Testis (tissue), 3 donors: Measurements from ENCODE around the gene MATR3. TPM values are rescaled to one million over a fixed set of nuclear protein-coding genes. Genes with fewer than 3 reads are reported as not detected.

Experiments
- DNase-seq: peaks from one replicate; pipeline ENCODE4 v3.0.0-alpha.2; 2019
- H3K27ac ChIP-seq, 2 donors: fragments of 200-600 bp; sonication (generic); one replicate each; pipeline ENCODE4 v1.5.1; 2019
- H3K27me3 ChIP-seq: fragments of 200-600 bp; sonication (generic); one replicate; pipeline ENCODE4 v1.5.1; 2019
- H3K36me3 ChIP-seq: fragments of 200-600 bp; sonication (generic); one replicate; pipeline ENCODE4 v1.5.1; 2017; ENCODE audit warnings: low read depth; ENCODE audit errors: missing control alignments
- H3K4me1 ChIP-seq: fragments of 200-600 bp; sonication (generic); one replicate; pipeline ENCODE4 v1.5.1; 2019
- H3K4me3 ChIP-seq, 2 donors: fragments of 200-600 bp; sonication (generic); one replicate each; pipeline ENCODE4 v1.5.1; 2017 to 2019
- H3K9me3 ChIP-seq: fragments of 200-600 bp; sonication (generic); one replicate; pipeline ENCODE4 v1.5.1; 2017
- CTCF ChIP-seq, 3 experiments: fragments of 450-650 bp in 2 of 3; fragments of 200-600 bp in 1 of 3; sonication (generic) in 1 of 3; IDR thresholded peaks; one replicate each; pipeline ENCODE4 v1.5.1; 2016 to 2019; ENCODE audit warnings: antibody characterized with exemption in 3 of 3, mild to moderate bottlenecking in 2 of 3, moderate library complexity in 1 of 3
- POLR2A ChIP-seq: fragments of 450-650 bp; IDR thresholded peaks from one replicate; pipeline ENCODE4 v1.6.1; 2017; ENCODE audit warnings: antibody characterized with exemption, mild to moderate bottlenecking, moderate library complexity
- WGBS, 2 donors: methylation state at CpG; one replicate each; pipeline ENCODE4 v1.1.5; 2018; 5-methylcytosine and 5-hydroxymethylcytosine counted together
- intact Hi-C: fragments of 100-400 bp; cut with DNase I; formaldehyde crosslinking; loops from one replicate; pipeline ENCODE4 v1.15.1; 2023; ENCODE audit warnings: low total_unique reads
- polyA plus RNA-seq: library from polyadenylated mRNA; stranded (reverse); fragments of 350-450 nt; fragmentation: Illumina TruSeq; extraction: RNeasy Lipid Tissue Mini Kit (QIAGEN cat#74804); gene quantifications from one replicate; pipeline ENCODE4 v1.2.3, GENCODE V29; 2014; ENCODE audit warnings: low read depth, low replicate concordance; ENCODE audit not compliant: insufficient read depth
- total RNA-seq, 2 donors: library from RNA; depleted of rRNA; stranded (reverse); fragments of >200 nt; gene quantifications; one replicate each; pipeline ENCODE4 v1.2.3, GENCODE V29; 2016

The MATR3 gene
- total and polyA plus RNA-seq, 3 donors from 2014 or later = 174 to 248 (median 243) TPM

GRCh38 chr5:139335811-139336210, 42.3 kb downstream of the MATR3 start:
- no peaks in the 10 kb centered on the region for H3K4me1 ChIP-seq
- no peak overlapping the region for H3K4me3 ChIP-seq
- 51 to 54% methylated on average over 6 of the region's 6 CpGs for WGBS, 2 donors
- no peak for DNase-seq
- no peaks in the 10 kb centered on the region for H3K36me3 ChIP-seq
- TF ChIP-seq CTCF (IDR thresholded peaks at IDR 0.05) (no peak), POLR2A (no peak)
- intact Hi-C loops = no loop called here
- no peak overlapping the region for H3K27ac ChIP-seq
- H3K27me3 ChIP-seq = no peaks in the 10 kb centered on the region
- H3K9me3 ChIP-seq = no peaks in the 10 kb centered on the region

- 92 to 93% methylated on average over 2 of the region's 2 CpGs for WGBS, 2 donors
- no peak overlapping the region for H3K4me3 ChIP-seq
- no peak overlapping the region for H3K27ac ChIP-seq
- no peaks in the 10 kb centered on the region for H3K9me3 ChIP-seq
- intact Hi-C loops = no loop called here
- H3K36me3 ChIP-seq = no peaks in the 10 kb centered on the region
- no peak for TF ChIP-seq POLR2A
- TF ChIP-seq CTCF (IDR thresholded peaks at IDR 0.05) = no peak
- DNase-seq = no peak
- no peaks in the 10 kb centered on the region for H3K27me3 ChIP-seq
- peaks cover 8% of the 10 kb centered on the region for H3K4me1 ChIP-seq
Measured at GRCh38 chr5:139340051-139340450, 46.5 kb downstream of the MATR3 start.

- H3K4me3 ChIP-seq = peak overlapping the region; percentile 90 to 95
- intact Hi-C loops = no loop called here
- no peak for TF ChIP-seq CTCF (IDR thresholded peaks at IDR 0.05)
- TF ChIP-seq POLR2A = no peak
- H3K9me3 ChIP-seq = no peaks in the 10 kb centered on the region
- no peak for DNase-seq
- WGBS, 2 donors = 3 to 5% methylated on average over 16 to 17 of the region's 17 CpGs
- no peaks in the 10 kb centered on the region for H3K27me3 ChIP-seq
- H3K4me1 ChIP-seq = peaks cover 8% of the 10 kb centered on the region
- H3K27ac ChIP-seq = peak overlapping the region; percentile 97 to 99
- no peaks in the 10 kb centered on the region for H3K36me3 ChIP-seq
Measured at GRCh38 chr5:139341187-139341688, 47.7 kb downstream of the MATR3 start.

- Histone ChIP-seq H3K4me3 (peak within 1 kb of the TSS; percentile 90 to 95), H3K9me3 (no peaks in the 10 kb centered on the region), H3K27me3 (no peaks in the 10 kb centered on the region), H3K36me3 (no peaks in the 10 kb centered on the region), H3K4me1 (peaks cover 8% of the 10 kb centered on the region), H3K27ac (peak within 1 kb of the TSS; percentile 97 to 99)
- intact Hi-C loops = no loop called here
- peak; percentile 99 for DNase-seq
- peak; percentile 61 to 78 (median 65) for TF ChIP-seq CTCF (IDR thresholded peaks at IDR 0.05)
- TF ChIP-seq POLR2A = peak; percentile 89
- WGBS, 2 donors = 0% methylated on average over 27 to 66 of the region's 66 CpGs
Measured at GRCh38 chr5:139341689-139342422, 48.3 kb downstream of the MATR3 start, which contains the start of gene PAIP2. Gene PAIP2 (plus strand): TSS chr5:139341854. CDS start chr5:139363785, 21,931 bp downstream.

- intact Hi-C loops = no loop called here
- WGBS, 2 donors = 0% methylated on average over 16 of the region's 16 CpGs
Measured at GRCh38 chr5:139342423-139342723, 48.8 kb downstream of the MATR3 start.

More at GRCh38 chr5:139342423-139342723, 48.8 kb downstream of the MATR3 start:
- Histone ChIP-seq H3K36me3 (no peaks in the 10 kb centered on the region), H3K27me3 (no peaks in the 10 kb centered on the region), H3K9me3 (no peaks in the 10 kb centered on the region), H3K4me1 (peaks cover 8% of the 10 kb centered on the region), H3K27ac (peak overlapping the region; percentile 97 to 99), H3K4me3 (peak overlapping the region; percentile 90 to 95)
- no peak for DNase-seq
- no peak for TF ChIP-seq POLR2A
- no peak for TF ChIP-seq CTCF (IDR thresholded peaks at IDR 0.05)
